Thyroid gland (tissue), 4 donors: ENCODE measurements around the gene RASA3.

ENCODE experiments used
- CTCF ChIP-seq, 6 experiments: fragments of 200-600 bp in 3 of 6; fragments of 450-650 bp in 3 of 6; sonication (generic) in 3 of 6; IDR thresholded peaks; one replicate each; pipeline ENCODE4 v1.5.1; 2016 to 2019; ENCODE audit warnings: antibody characterized with exemption in 6 of 6, mild to moderate bottlenecking in 2 of 6, inconsistent platforms in 1 of 6, moderate library complexity in 1 of 6
- POLR2A ChIP-seq, 2 donors: fragments of 450-650 bp; IDR thresholded peaks; one replicate each; pipeline ENCODE4 v1.6.1; 2017; ENCODE audit warnings: antibody characterized with exemption in 2 of 2, mild to moderate bottlenecking in 2 of 2, moderate library complexity in 1 of 2

GRCh38 chr13:114061744-114062143 lies 70.7 kb downstream of the RASA3 start:
- TF ChIP-seq CTCF (IDR thresholded peaks at IDR 0.05) (no peak), POLR2A (IDR thresholded peaks at IDR 0.05) (no peak)
